ENCODE data around the gene FCHO1. TPM values are rescaled to one million over a fixed set of nuclear protein-coding genes. Genes with fewer than 3 reads are reported as not detected.

FCHO1 gene
- total RNA-seq, 4 donors from 2014 or later, result 2.3 to 41.3 (median 5.3) TPM

GRCh38 chr19:17806945-17807344 is 55.7 kb downstream of the FCHO1 start:
- Histone ChIP-seq H3K4me1 (no peaks in the 10 kb centered on the region), H3K4me3 (no peak overlapping the region), H3K27ac (no peak overlapping the region), H3K9me3 (no peaks in the 10 kb centered on the region), H3K36me3 (peaks cover 0 to 31% (median 0%) of the 10 kb centered on the region in 3 donors), H3K27me3 (no peaks in the 10 kb centered on the region)
- TF ChIP-seq CTCF (IDR thresholded peaks at IDR 0.05) (no peak), POLR2A (IDR thresholded peaks at IDR 0.05) (no peak)
- DNase-seq, result no peak

- Histone ChIP-seq H3K27me3 (no peaks in the 10 kb centered on the region), H3K27ac (no peak overlapping the region), H3K4me3 (no peak overlapping the region), H3K36me3 (peaks cover 0 to 35% (median 0%) of the 10 kb centered on the region in 3 donors), H3K9me3 (no peaks in the 10 kb centered on the region), H3K4me1 (no peaks in the 10 kb centered on the region)
- no peak for DNase-seq
- TF ChIP-seq POLR2A (IDR thresholded peaks at IDR 0.05), result no peak
- TF ChIP-seq CTCF (IDR thresholded peaks at IDR 0.05), result no peak
Measured at GRCh38 chr19:17807731-17808316, 56.5 kb downstream of the FCHO1 start.

- Histone ChIP-seq H3K9me3 (no peaks in the 10 kb centered on the region), H3K4me1 (no peaks in the 10 kb centered on the region), H3K36me3 (peaks cover 0 to 35% (median 0%) of the 10 kb centered on the region in 3 donors), H3K27ac (no peak overlapping the region), H3K4me3 (no peak overlapping the region), H3K27me3 (no peaks in the 10 kb centered on the region)
- DNase-seq, result no peak
- no peak for TF ChIP-seq CTCF (IDR thresholded peaks at IDR 0.05)
- TF ChIP-seq POLR2A (IDR thresholded peaks at IDR 0.05), result no peak
Measured at GRCh38 chr19:17811103-17811502, 59.8 kb downstream of the FCHO1 start.

GRCh38 chr19:17811681-17812080 is 60.4 kb downstream of the FCHO1 start:
- peaks cover 0 to 35% (median 0%) of the 10 kb centered on the region in 3 donors for H3K36me3 ChIP-seq
- H3K9me3 ChIP-seq, result no peaks in the 10 kb centered on the region
- no peaks in the 10 kb centered on the region for H3K4me1 ChIP-seq
- H3K27me3 ChIP-seq, result no peaks in the 10 kb centered on the region
- no peak for DNase-seq
- H3K27ac ChIP-seq, result no peak overlapping the region
- no peak overlapping the region for H3K4me3 ChIP-seq
- TF ChIP-seq POLR2A (IDR thresholded peaks at IDR 0.05) (no peak), CTCF (IDR thresholded peaks at IDR 0.05) (no peak)

GRCh38 chr19:17812099-17812498 is 60.8 kb downstream of the FCHO1 start:
- Histone ChIP-seq H3K27me3 (no peaks in the 10 kb centered on the region), H3K4me1 (no peaks in the 10 kb centered on the region), H3K27ac (no peak overlapping the region), H3K9me3 (no peaks in the 10 kb centered on the region), H3K4me3 (no peak overlapping the region), H3K36me3 (peaks cover 0 to 35% (median 0%) of the 10 kb centered on the region in 3 donors)
- no peak for DNase-seq
- TF ChIP-seq POLR2A (IDR thresholded peaks at IDR 0.05) (no peak), CTCF (IDR thresholded peaks at IDR 0.05) (no peak)

Measured in Peyer's patch (tissue), 4 donors.